Activated T-cell treated with anti-CD3 and anti-CD28 coated beads, Interleukin-2, amount 50 U/mL, for 48 hours (primary cell): ENCODE results near the gene ROBO1.

Source experiments
- DNase-seq, 2 experiments: peaks; one replicate each; pipeline ENCODE4 v3.0.0-alpha.2; 2020

ROBO1 gene

GRCh38 chr3:79297245-79297960 is 470.4 kb downstream of the ROBO1 start:
- DNase-seq = no peak

- DNase-seq = no peak
These were observed 480.9 kb downstream of the ROBO1 start for GRCh38 chr3:79286882-79287281.

GRCh38 chr3:79285871-79286270 is 481.9 kb downstream of the ROBO1 start:
- no peak for DNase-seq

GRCh38 chr3:79285380-79285779 is 482.4 kb downstream of the ROBO1 start:
- no peak for DNase-seq

GRCh38 chr3:79284781-79285180 is 483.0 kb downstream of the ROBO1 start:
- no peak for DNase-seq

GRCh38 chr3:79278681-79279080 is 489.1 kb downstream of the ROBO1 start:
- no peak for DNase-seq

- DNase-seq = no peak
These were observed 499.4 kb downstream of the ROBO1 start for GRCh38 chr3:79268422-79268821.

- DNase-seq = no peak
These were observed 502.9 kb downstream of the ROBO1 start for GRCh38 chr3:79264892-79265291.

- no peak for DNase-seq
These were observed 504.4 kb downstream of the ROBO1 start for GRCh38 chr3:79263423-79263822.

GRCh38 chr3:79258479-79258878 is 509.3 kb downstream of the ROBO1 start:
- no peak for DNase-seq

- DNase-seq = no peak
These were observed 510.0 kb downstream of the ROBO1 start for GRCh38 chr3:79257791-79258190.

- DNase-seq = no peak
These were observed 512.1 kb downstream of the ROBO1 start for GRCh38 chr3:79255702-79256101.

- DNase-seq = no peak
These were observed 512.5 kb downstream of the ROBO1 start for GRCh38 chr3:79255292-79255691.

- no peak for DNase-seq
These were observed 514.1 kb downstream of the ROBO1 start for GRCh38 chr3:79253704-79254103.

- no peak for DNase-seq
These were observed 514.5 kb downstream of the ROBO1 start for GRCh38 chr3:79253271-79253670.

- DNase-seq = no peak
These were observed 517.1 kb downstream of the ROBO1 start for GRCh38 chr3:79250746-79251145.

GRCh38 chr3:79249701-79250100 is 518.1 kb downstream of the ROBO1 start:
- DNase-seq = no peak

GRCh38 chr3:79247725-79248043 is 520.1 kb downstream of the ROBO1 start:
- no peak for DNase-seq

GRCh38 chr3:79246875-79247724 is 520.7 kb downstream of the ROBO1 start:
- DNase-seq = no peak

GRCh38 chr3:79245284-79246138 is 522.3 kb downstream of the ROBO1 start:
- no peak for DNase-seq

- DNase-seq = no peak
These were observed 531.3 kb downstream of the ROBO1 start for GRCh38 chr3:79236496-79236895.

- no peak for DNase-seq
These were observed 534.3 kb downstream of the ROBO1 start for GRCh38 chr3:79233431-79234060.

GRCh38 chr3:79230266-79230665 is 537.5 kb downstream of the ROBO1 start:
- DNase-seq = no peak
